Stimulated activated CD4-positive, alpha-beta T cell treated with anti-CD3 and anti-CD28 coated beads, Interleukin-4, amount 100 ng/mL, for 1 hour (primary cell): ENCODE measurements around the gene HIVEP2.

Source experiments
- DNase-seq: peaks from one replicate; pipeline ENCODE4 v3.0.0-alpha.2; 2020

HIVEP2 gene

DNA sequence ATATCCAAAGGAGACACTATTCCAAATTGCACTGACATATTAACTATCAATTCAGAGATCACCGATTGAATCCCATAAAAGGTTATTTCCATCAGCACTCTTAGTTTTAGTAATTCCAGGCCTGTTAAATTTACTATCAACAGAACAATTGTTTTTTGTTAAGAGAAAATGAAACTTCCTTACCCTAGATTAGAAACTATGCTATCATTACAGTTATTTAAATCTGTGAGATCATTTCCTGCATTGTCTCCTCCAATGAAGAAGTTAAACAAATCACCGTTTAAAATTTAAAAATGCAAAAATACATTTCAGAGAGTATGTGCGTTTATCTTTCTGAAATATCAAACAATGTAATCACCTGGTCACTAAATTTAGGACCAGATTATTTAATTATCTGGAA, 57.5 kb downstream of the HIVEP2 start:
- no peak for DNase-seq

DNA sequence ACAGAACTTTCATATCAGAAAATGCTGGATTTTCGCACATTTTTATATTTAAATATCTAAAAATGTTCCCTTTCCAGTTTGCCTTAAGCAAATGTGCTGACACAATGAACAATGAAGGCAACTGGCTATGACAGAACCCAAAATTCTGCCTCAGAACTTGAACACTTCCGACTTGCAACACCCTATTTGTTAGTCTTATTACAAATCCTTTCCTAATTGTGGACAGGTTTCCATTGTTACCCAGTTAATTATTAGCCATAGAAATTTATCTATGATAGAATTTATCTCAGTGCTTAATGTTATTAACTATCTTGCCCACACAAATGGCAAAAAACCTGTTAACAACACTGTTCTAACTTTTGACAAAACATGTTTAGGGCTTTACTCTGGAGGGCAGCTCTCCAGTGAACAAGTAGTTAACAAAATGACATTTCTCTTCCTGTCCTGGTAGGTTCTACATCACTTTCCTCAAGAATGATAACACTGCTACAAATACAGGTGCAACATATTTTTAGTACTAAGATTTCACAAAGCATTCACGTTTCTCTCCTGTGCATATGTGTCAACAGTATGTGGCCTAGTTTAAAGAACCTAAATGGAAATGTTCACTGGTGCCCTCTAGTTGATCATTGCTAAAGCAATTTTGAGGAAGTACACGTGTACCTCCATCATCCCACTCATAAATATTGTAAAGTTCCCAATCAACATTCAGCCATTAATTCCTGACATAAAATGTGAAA, 58.4 kb downstream of the HIVEP2 start:
- DNase-seq, result no peak

DNA sequence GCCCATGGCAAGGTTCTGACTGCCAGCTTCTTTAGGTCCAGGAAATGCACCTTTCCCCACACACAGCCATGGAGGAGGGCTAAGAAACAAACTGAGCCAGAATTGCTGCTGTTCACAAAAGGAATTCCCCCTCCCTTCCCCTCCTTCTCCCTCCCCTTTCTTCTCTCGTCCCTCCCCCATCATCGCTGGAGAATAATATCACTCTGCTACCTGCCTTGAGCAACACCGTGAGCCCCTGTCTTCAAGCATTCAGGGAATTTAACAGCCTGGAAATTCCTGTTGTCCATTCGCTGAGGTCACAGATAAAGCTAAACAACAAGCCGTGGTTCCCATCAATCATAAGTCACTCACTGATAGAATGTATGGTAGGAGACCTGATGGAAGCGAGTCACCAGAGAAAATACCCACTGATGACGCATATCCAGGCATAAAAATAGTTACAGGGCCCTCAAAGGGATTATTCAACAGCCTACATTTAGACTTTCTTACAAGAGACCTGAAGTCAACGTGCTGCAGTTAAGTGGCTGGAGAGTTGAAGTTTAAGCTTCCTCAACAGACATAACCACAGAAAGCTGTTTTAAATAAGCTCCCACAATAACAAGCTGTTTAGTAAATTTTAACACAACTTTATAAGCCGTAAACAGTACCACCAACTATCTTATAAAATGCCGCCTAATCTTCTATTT, 59.7 kb downstream of the HIVEP2 start:
- no peak for DNase-seq

DNA sequence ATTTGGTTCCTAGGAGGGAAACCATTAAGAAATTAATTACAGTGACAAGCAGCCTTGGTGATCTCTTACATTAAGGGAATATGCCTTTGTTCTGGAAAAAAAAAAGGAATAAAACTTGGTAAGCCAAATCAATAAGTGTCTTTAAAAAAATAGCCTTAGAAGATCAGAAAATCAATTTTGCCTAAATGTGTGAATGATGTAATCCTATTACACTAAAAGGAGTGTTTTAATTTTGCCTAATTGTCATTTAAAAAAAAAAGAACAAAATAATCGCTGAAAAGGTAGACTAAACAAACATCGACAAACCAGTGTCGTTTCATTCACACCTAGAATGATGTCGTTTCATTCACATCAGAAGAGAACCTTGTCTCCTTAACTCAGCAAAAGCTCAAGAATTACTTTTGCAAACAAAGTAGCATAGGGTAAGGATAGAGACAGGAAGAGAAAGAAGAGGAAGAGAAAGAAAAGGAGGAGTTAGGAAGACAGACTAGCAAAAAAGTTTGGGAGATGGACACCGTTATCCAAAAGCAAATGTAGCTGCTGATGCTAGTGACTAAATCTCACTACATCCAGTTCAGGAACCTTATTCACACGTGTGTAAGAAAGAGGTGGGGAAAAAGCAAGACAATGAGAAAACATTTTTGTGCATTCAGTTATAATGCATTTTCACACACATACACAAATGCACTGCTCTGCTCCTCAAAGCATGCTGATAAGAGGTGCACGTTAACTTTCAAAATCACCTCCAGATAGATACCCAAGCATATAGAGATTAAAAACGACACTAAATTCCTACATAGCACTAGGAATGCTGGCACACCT, 60.6 kb downstream of the HIVEP2 start:
- no peak for DNase-seq

DNA sequence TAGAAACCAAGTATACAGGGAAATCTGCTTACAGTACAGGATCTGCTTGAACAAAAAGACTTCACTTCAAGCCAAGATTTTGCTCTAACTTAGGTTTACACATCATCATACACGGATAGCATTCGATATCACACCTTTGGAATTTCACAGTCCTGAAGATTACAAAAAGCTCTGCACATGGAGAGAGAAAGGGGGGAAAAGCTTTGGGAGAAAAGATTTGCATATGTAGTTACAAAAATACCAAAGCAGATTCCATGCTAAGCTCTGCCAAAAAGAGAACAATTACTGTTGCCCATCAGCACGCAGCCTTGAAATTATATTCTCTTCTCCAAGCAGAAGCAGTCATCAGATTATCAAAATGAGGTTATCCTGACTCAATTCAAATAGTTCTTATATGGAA, 62.0 kb downstream of the HIVEP2 start:
- no peak for DNase-seq

DNA sequence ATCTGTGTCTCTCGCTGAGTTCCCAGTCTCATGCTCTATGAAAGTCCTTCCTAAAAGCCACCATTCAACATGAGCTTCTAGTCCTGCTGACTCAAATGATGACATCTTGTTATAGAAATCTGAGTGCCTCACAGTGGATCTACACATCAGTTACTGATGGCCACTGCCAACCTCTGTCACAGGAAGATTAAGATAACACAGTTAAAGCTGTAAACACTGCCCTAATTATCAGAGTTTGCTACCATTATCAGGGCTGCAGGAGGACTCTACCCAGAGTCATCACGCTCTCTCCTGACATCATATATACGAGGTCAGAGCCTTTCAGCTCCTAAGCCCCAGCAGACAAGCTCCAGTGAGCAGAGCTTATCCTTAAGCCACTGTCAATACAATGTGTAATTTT, 63.2 kb downstream of the HIVEP2 start:
- no peak for DNase-seq

DNA sequence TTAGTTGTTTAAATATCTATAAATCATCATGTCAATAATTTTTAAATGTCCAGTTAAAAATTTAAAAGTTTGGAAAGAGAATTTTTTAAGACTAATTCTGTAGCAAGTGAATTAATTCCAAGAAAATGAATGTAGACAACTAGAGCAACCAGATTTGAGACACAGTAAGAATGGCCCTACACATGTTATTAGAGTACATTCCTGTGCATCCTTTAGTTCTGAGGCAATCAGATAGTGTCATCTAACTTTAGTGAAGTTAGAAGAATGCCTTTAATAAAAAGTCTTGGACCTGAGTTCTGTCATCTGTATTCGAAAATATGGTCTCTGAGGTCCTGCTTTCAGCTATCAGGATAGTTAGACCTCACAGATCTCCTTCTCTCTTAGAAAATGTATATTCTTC, 63.7 kb downstream of the HIVEP2 start:
- DNase-seq, result no peak

DNA sequence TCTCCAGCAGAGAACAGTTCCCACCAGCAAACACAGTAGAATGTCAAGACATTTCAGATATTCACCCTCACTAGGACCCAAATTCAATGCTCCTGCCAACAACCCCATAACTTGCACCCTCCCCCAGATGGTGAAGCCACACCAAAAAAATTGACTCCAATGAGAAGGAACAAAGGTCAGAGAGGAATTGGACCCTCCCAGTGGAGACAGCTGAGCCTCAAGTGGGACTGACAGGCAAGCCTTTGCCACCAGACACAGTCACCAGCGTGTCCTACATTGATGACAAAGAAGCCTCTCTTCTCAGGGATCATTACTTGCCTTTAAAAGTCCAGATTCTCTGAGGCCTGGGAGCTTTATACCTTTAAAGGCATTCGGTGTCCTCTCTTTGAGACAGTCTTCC, 64.8 kb downstream of the HIVEP2 start:
- no peak for DNase-seq

DNA sequence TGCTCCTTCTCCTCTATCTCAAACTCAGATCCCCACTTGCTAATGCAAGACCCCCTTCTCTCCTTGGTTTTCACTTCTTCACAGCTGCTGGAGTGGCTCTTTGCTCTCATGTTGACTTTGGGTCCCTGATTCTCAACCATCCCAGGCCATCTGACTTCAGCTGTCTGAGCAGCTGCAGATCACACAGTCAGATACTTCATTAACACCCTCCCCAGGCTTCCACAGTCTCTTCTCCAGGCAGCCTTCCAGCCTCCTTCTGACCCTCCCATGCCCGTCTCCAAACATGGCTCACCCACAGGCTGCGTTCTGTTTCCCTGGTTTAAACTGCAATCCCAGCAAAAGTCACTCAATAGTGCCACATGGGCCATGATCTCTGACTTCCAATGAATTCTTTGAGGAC, 65.4 kb downstream of the HIVEP2 start:
- no peak for DNase-seq

DNA sequence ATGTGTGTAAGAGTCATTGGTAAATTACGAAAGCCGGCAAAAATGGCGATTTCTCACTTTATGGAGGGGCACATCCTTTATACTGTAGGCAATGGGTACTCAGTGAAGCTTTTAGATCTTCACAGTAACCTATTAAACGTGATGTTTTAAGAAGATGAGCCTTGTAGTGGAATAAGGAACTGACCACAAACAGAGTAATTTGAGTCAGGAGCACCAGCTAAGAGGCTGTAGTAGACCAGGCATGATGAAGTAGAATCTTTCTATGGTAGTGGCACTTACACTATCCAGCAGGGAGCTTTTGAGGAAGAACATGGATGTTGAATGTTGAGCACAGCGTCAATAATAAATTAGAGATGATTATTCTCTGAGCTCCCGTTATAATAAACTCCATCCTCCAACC, 65.9 kb downstream of the HIVEP2 start:
- no peak for DNase-seq

DNA sequence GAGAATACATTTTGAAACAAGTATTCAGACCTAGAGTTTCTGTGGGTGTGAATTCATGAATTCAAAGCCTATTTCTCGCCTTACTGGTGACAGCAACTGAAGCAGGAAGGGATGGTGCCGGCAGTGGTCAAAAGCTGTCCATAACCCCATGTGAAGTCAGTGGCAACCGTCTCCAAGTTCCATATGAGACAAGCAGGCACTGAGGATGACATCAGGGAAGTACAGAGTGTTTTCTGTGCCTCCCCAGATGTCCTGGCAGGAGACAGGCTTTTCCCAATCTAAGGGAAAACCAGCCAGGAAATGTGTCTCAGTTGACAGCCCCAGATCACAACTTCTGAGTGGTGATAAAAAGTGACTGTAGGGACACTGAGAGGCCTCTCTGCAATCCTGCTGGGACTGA, 66.6 kb downstream of the HIVEP2 start:
- DNase-seq, result no peak

DNA sequence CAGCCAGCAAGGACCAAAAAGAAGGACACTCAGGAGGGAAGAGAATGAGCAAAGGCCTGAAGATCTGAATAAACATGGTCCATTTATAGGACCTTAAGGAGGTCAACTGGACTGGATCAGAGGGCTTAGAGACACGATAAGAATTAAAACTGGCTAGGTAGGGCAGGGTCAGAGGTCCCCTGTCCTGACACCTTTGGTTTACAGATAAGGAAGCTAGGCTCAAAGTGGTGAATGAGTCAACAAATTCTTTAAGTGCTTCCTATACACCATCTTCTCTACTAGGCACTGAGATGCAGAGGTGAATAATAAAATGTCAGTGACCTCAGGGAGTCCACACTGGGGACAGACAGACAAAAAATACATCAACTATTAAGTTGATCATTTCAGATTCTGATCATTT, 70.3 kb downstream of the HIVEP2 start:
- DNase-seq, result no peak

DNA sequence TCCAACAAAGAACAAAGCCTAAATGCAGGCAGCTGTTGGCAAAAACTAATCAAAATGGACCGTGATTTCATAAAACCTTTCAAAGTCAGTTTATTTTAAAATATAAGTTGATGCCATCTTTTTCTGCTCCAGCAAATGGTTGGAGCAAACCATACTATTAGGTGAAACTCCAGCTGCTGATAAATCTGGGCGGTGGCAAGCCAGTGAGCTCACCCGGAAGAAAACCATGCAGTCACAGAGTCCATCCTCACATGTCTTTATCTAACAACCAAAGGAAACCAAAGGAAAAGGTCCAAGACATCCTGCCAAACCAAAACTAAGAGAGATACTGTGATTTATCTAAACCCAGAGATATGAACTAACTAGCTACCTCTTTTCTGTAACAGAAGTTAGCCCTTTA, 72.6 kb downstream of the HIVEP2 start:
- DNase-seq, result no peak

DNA sequence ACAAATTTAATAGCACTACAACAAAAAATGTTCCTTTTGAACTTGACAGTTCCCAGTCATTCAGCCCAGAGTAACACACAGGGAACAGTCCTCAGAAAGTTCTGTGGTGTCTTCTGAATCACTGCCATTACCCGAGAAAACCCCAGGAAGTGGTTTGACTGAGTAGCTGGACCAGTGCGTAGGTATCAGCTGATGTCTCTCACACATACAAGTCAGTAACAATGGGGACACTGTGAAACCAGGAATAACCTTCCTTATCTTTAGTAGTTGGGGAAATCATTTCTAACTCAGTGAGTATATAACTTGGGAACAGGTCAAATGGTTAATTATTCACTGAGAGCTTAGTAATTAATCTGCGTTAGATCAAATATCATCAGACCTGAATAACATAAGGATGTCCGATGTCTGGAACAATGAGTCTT, 73.1 kb downstream of the HIVEP2 start:
- DNase-seq, result no peak

DNA sequence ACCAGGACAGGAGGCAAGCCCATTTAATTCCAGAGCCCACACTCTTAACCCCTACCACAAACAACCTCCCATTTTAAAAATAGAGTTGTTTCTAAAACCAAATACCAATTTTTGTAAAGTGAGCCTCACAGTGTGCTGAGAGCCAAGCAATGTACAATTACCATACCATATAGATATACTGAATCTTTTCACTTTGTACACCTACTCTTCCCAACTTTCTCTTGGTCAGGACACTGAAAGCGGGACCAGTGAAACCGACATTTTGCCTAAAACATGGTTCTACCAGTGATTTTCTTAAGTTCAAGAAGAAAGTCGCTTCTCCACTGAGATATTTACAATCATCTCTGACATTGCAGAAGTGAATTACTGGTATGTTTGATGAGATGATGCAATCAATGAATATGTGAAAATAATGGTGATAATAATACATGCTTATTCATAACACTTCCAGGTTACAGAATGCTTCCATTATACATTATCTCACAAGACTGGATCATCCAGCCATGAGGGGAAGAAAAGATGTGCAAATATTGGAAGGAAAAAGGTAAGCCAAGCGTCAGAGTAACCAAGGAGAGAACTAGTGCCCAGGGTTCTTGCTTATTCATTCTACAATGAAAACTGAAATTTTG, 74.1 kb downstream of the HIVEP2 start:
- DNase-seq, result no peak

DNA sequence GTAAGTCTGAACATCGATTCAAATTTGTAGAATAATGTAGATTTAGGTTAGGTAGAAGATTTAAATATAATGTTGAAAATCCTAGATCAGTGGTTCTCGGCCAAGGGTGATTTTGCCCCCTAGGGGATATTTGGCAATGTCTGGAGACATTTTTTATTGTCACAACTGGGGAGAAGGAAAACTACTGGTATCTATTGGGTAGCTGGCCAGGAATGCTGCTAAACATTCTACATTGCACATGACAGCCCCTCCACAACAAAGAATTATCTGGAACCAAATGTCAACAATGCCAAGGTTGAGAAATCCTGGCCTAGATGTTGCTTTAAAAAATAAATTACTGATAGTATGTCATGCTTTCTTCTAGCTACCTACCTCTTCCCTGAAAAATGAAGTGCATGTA, 76.1 kb downstream of the HIVEP2 start:
- no peak for DNase-seq

DNA sequence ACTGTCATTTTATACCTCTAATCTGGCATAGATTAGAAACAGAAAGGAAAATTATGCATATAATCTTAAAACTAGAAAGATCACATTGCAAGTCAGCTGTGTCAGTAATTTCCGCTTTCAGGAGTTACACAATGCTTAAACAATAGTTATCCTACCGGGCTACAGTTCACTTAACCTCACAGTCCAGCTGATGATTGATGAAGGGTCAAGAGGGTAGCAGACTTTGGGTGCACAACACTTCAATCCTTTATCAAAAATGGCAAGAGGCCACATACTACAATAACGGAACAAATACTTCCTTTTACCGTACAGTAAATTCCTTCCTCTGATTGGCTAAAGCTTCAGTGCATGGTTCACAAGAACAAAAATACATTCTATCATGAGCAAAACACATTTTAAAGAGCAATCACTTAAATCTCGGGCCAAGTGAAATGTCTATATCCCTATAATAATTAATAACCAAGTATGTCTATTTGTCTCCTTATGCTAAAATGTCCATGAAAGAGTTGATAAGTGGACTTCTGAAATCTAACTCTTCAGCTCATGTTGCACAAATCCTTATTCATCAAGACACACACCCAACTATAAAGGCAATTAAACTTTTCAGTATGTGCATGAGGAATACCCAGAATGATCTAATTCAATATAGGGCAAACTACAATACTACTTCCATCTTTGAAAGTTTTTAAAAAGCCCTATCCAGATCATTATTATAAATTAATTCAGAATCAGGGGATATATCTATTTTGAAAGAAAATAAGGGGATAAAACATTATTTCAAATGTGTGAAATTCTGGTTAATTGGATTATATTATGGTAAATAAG, 76.8 kb downstream of the HIVEP2 start:
- DNase-seq, result no peak

DNA sequence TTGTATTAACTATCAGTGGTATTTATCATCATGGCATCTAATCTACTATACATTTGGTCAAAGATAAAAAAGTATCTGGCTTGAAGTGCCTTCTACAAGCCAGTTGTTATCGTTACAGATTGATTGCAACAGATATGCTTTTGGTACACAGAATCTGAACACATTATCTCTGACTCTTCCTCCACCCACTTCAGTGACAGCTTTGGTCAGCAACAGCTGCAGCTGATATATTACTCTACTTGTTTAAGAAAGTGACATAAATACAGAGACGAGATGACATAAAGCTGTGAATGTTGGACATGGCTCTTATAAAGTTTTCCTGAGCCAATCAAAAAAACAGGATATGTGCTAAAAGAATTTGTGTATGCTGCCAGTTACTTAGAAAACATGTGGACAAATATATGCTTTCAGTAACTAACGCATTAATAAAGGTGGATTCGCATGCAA, 77.6 kb downstream of the HIVEP2 start:
- DNase-seq, result no peak

DNA sequence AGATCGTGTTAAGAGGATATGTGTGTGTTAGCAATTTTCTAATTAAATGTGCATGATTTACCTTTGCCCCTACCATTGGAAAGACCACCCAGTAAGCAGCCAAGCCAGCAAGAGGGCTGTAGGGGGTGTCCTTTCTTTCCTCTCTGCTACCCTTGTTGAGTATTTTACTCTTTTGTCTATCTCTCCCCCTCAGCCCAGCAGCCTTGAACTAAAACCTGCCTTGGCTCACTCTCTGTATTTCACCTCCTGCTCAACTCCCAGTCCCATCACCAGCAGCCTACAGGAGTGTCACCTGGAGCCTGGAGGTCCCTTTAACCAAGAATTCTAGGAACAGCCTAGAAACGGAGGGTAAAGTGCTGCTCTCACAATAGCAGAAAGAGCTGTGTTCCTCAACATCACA, 81.0 kb downstream of the HIVEP2 start:
- no peak for DNase-seq

DNA sequence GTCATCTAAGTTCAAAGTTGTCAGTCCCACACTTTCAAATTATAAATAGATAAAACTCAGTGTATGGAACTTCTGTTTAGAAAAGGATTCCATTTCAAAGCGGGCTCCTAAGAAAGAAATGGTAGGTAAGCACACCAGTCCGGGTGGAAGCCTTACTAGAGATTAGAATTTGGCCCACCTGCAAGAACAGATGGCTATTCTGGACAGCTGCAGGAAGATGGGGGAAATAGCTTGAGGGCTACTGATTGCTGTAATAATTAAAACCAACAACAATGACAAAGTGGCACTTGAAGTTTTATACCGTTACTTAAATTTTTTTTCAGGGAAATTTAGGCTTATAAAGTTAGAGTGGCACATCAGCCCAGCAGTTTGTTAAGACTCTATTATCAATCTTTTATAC, 83.3 kb downstream of the HIVEP2 start:
- DNase-seq, result no peak

DNA sequence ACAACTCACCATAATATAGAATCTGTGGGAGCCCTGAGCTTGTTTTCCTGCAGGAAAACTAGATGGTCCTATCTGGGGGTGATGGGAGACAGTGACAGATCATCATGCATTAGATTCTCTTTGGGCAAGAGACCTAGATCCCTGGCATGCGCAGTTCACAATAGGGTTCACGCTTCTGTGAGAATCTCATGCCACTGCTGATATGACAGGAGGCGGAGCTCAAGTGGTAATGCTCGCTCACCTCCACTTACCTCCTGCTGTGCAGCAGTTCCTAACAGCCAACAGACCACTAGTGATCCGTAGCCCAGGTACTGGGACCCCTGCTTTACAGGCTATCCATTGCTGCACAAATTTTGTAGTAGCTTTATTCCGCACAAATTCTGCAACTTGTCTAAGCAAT, 84.5 kb downstream of the HIVEP2 start:
- DNase-seq, result no peak

DNA sequence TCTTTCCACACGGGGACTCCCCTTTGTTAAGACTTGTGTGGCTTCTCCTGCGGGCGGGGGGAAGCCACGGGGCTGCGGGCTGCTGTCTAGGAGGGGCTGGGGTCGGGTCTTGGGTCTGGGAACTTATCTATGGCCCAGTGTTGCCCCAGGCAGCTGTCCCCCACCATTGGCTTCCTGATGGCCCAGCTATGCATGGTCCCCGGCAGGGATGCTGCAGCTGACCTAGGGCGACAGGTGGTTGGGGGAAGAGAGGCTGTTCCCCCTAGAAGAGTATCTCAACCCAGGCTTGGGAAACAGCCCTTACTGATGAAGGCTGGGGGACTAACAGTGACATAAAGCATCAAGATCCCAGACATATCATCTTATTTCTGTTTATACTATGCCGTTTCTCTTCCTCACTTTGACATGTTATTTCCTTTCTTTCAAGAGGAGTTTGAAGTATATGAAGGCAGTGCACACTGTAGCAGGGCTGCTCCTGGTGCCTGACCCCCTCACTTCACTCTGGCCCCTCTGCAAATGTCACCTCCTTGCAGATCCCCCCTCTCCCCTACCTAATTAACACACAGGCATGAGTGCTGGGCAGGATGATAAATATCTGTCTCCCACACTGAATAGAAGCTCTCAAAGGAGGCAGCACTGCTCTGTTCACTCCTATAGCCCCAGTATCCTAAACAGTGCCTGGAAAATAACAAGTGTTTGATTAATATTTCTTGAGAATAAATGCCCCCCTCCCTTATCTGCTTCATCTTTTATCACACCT, 87.0 kb downstream of the HIVEP2 start:
- no peak for DNase-seq
